Mammary epithelial cell (primary cell): ENCODE data around the gene RABGGTB.

Experiments used
- CTCF ChIP-seq, 2 donors: IDR thresholded peaks in 1 of 2; conservative IDR thresholded peaks in 1 of 2; 2 replicates each; pipeline ENCODE4 v1.5.1; 2011 to 2012; ENCODE audit warnings: inconsistent platforms in 2 of 2, low read length in 2 of 2, mild to moderate bottlenecking in 2 of 2, control low read depth in 1 of 2, low read depth in 1 of 2; ENCODE audit not compliant: insufficient read depth in 1 of 2; ENCODE audit errors: extremely low read depth in 1 of 2
- EZH2 ChIP-seq: IDR thresholded peaks from 2 replicates; pipeline ENCODE4 v1.6.1; 2012; ENCODE audit warnings: low read length, inconsistent platforms, borderline replicate concordance

GRCh38 chr1:75742047-75742625 is 43.9 kb upstream of the RABGGTB start:
- no peak for TF ChIP-seq CTCF (conservative IDR thresholded peaks at IDR 0.05 in 1 of 2, IDR thresholded peaks at IDR 0.05 in 1 of 2; ENCODE audit: extremely low read depth in 1 of 2, insufficient read depth in 1 of 2, low read depth in 1 of 2, low read length in 2 of 2)
- no peak for TF ChIP-seq EZH2
